Gastroesophageal sphincter (tissue), 4 donors: ENCODE measurements around the gene FGD1. TPM values are rescaled to one million over a fixed set of nuclear protein-coding genes. Genes with fewer than 3 reads are reported as not detected.

Experiments used
- ATAC-seq: fragments of 150-250 bp; one replicate; pipeline ENCODE4 v1.9.1; 2016; ENCODE audit warnings: mild to moderate bottlenecking, moderate library complexity
- H3K27ac ChIP-seq, 4 donors: fragments of 200-600 bp; sonication (generic) in 3 of 4; 1 replicate in 3 of 4; 2 replicates in 1 of 4; pipeline ENCODE4 v1.5.1; 2016 to 2019
- H3K27me3 ChIP-seq: fragments of 200-600 bp; sonication (generic); one replicate; pipeline ENCODE4 v1.5.1; 2019
- H3K36me3 ChIP-seq, 2 donors: fragments of 200-600 bp; sonication (generic); one replicate each; pipeline ENCODE4 v1.5.1; 2019; ENCODE audit warnings: control low read depth in 1 of 2
- H3K4me1 ChIP-seq, 3 donors: fragments of 200-600 bp; sonication (generic); 1 replicate in 2 of 3; 2 replicates in 1 of 3; pipeline ENCODE4 v1.5.1; 2016 to 2019; ENCODE audit warnings: control low read depth in 2 of 3
- H3K4me3 ChIP-seq, 2 donors: fragments of 200-600 bp; sonication (generic); one replicate each; pipeline ENCODE4 v1.5.1; 2019; ENCODE audit warnings: mild to moderate bottlenecking in 1 of 2, moderate library complexity in 1 of 2
- H3K9me3 ChIP-seq, 3 donors: fragments of 200-600 bp; sonication (generic); one replicate each; pipeline ENCODE4 v1.5.1; 2017 to 2019; ENCODE audit warnings: control low read depth in 2 of 3
- CTCF ChIP-seq, 4 experiments: fragments of 200-600 bp in 2 of 4; fragments of 450-650 bp in 2 of 4; sonication (generic) in 1 of 4; IDR thresholded peaks; one replicate each; pipeline ENCODE4 v1.5.1; 2017 to 2019; ENCODE audit warnings: antibody characterized with exemption in 4 of 4, mild to moderate bottlenecking in 2 of 4, moderate library complexity in 2 of 4
- EP300 ChIP-seq: sonication (generic); formaldehyde crosslinking; IDR thresholded peaks from one replicate; pipeline ENCODE4 v1.6.1; 2017; ENCODE audit warnings: antibody characterized with exemption, mild to moderate bottlenecking
- POLR2A ChIP-seq, 2 donors: fragments of 450-650 bp; IDR thresholded peaks; one replicate each; pipeline ENCODE4 v1.6.1; 2017; ENCODE audit warnings: antibody characterized with exemption in 2 of 2, mild to moderate bottlenecking in 2 of 2, moderate library complexity in 1 of 2
- POLR2AphosphoS5 ChIP-seq: sonication (generic); formaldehyde crosslinking; IDR thresholded peaks from one replicate; pipeline ENCODE4 v1.6.1; 2017; ENCODE audit warnings: antibody characterized with exemption
- WGBS, 2 donors: methylation state at CpG; one replicate each; pipeline ENCODE4 v1.1.5; 2018; ENCODE audit warnings: low coverage in 1 of 2; 5-methylcytosine and 5-hydroxymethylcytosine counted together
- total RNA-seq, 4 donors: library from RNA; depleted of rRNA; stranded (reverse); fragments of >200 nt; gene quantifications; one replicate each; pipeline ENCODE4 v1.1.0, GENCODE V29; 2016

FGD1 gene
- total RNA-seq, 4 donors from 2014 or later = 4.2 to 12.0 (median 7.2) TPM

- Histone ChIP-seq H3K4me1 (no peaks in the 10 kb centered on the region), H3K27ac (no peak overlapping the region), H3K4me3 (no peak overlapping the region), H3K27me3 (peaks cover 10% of the 10 kb centered on the region), H3K9me3 (no peaks in the 10 kb centered on the region), H3K36me3 (no peaks in the 10 kb centered on the region)
- WGBS, 2 donors = 61 to 80% methylated on average over 1 to 2 of the region's 2 CpGs
- TF ChIP-seq POLR2AphosphoS5 (no peak), CTCF (IDR thresholded peaks at IDR 0.05) (no peak), POLR2A (IDR thresholded peaks at IDR 0.05) (no peak), EP300 (no peak)
- ATAC-seq = no peak
Measured at GRCh38 chrX:54416965-54417364, 79.1 kb downstream of the FGD1 start.

GRCh38 chrX:54415534-54416350, 80.3 kb downstream of the FGD1 start:
- Histone ChIP-seq H3K4me3 (no peak overlapping the region), H3K36me3 (no peaks in the 10 kb centered on the region)

GRCh38 chrX:54413753-54414152, 82.3 kb downstream of the FGD1 start:
- H3K4me1 ChIP-seq = no peaks in the 10 kb centered on the region
- 75% methylated on average over 2 of the region's 3 CpGs; no CpG with 5 or more reads in 1 of the 2 donors for WGBS, 2 donors
- H3K9me3 ChIP-seq = no peaks in the 10 kb centered on the region
- H3K4me3 ChIP-seq = no peak overlapping the region
- H3K27ac ChIP-seq = no peak overlapping the region
- H3K36me3 ChIP-seq = no peaks in the 10 kb centered on the region
- H3K27me3 ChIP-seq = peaks cover 10% of the 10 kb centered on the region
- TF ChIP-seq POLR2A (IDR thresholded peaks at IDR 0.05) = no peak
- no peak for TF ChIP-seq EP300
- no peak for TF ChIP-seq CTCF (IDR thresholded peaks at IDR 0.05)
- no peak for TF ChIP-seq POLR2AphosphoS5
- ATAC-seq = no peak

More at GRCh38 chrX:54415534-54416350, 80.3 kb downstream of the FGD1 start:
- WGBS, 2 donors = 40 to 50% methylated on average over 6 of the region's 13 CpGs
- Histone ChIP-seq H3K27ac (no peak overlapping the region), H3K27me3 (peaks cover 10% of the 10 kb centered on the region), H3K9me3 (no peaks in the 10 kb centered on the region), H3K4me1 (no peaks in the 10 kb centered on the region)
- TF ChIP-seq EP300 = no peak
- no peak for TF ChIP-seq POLR2A (IDR thresholded peaks at IDR 0.05)
- no peak for TF ChIP-seq POLR2AphosphoS5
- TF ChIP-seq CTCF (IDR thresholded peaks at IDR 0.05) = no peak
- no peak for ATAC-seq

GRCh38 chrX:54411732-54412131, 84.3 kb downstream of the FGD1 start:
- ATAC-seq = no peak
- Histone ChIP-seq H3K4me1 (no peaks in the 10 kb centered on the region), H3K4me3 (no peak overlapping the region), H3K27me3 (peaks cover 10% of the 10 kb centered on the region), H3K27ac (no peak overlapping the region), H3K36me3 (no peaks in the 10 kb centered on the region), H3K9me3 (no peaks in the 10 kb centered on the region)
- WGBS, 2 donors = 40 to 67% methylated on average over 1 of the region's 1 CpG
- no peak for TF ChIP-seq POLR2A (IDR thresholded peaks at IDR 0.05)
- TF ChIP-seq POLR2AphosphoS5 = no peak
- TF ChIP-seq EP300 = no peak
- TF ChIP-seq CTCF (IDR thresholded peaks at IDR 0.05) = no peak

- no peaks in the 10 kb centered on the region for H3K4me1 ChIP-seq
- no peak for ATAC-seq
- TF ChIP-seq CTCF (IDR thresholded peaks at IDR 0.05) (no peak), POLR2A (IDR thresholded peaks at IDR 0.05) (no peak), POLR2AphosphoS5 (no peak), EP300 (no peak)
- no peak overlapping the region for H3K27ac ChIP-seq
- no peak overlapping the region for H3K4me3 ChIP-seq
- 15 to 61% methylated on average over 2 of the region's 2 CpGs for WGBS, 2 donors
- no peaks in the 10 kb centered on the region for H3K9me3 ChIP-seq
- no peaks in the 10 kb centered on the region for H3K36me3 ChIP-seq
- H3K27me3 ChIP-seq = no peaks in the 10 kb centered on the region
Measured at GRCh38 chrX:54407266-54407665, 88.8 kb downstream of the FGD1 start.
